ENCODE results near the gene SLC12A8.

DNA sequence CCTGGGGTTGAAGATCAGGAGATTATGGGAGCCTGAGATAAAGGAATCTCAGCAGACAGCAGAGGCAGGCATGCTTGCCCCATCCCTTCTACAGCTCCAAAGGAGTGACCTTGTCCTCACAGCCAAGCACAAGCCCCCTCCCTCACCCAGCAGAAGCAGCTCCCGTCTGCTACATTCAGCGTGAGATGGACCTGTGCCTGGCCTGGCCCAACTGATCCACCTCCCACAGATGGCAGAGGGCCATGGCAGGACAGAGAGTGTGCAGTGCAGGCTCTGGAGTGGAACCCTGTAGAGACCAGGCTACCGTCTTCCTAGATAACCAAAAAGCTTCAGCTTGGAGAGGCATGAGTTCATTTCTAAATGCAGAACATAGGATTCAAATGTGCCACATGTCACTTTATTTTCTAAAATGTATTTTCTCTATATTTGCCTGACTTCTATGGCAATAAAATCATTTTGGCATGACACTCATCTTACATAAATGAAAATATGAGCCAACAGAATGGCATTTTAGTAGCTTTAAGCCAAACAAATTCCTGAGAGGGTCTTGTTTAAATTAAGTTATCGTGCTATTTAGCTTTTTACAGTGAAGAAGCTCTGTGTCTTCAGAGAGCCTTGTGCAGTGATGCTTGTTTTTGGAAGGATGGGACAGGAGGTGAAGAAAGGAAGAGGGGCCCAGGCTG is 43.7 kb downstream of the SLC12A8 start:
- TF ChIP-seq, protein P1, sequence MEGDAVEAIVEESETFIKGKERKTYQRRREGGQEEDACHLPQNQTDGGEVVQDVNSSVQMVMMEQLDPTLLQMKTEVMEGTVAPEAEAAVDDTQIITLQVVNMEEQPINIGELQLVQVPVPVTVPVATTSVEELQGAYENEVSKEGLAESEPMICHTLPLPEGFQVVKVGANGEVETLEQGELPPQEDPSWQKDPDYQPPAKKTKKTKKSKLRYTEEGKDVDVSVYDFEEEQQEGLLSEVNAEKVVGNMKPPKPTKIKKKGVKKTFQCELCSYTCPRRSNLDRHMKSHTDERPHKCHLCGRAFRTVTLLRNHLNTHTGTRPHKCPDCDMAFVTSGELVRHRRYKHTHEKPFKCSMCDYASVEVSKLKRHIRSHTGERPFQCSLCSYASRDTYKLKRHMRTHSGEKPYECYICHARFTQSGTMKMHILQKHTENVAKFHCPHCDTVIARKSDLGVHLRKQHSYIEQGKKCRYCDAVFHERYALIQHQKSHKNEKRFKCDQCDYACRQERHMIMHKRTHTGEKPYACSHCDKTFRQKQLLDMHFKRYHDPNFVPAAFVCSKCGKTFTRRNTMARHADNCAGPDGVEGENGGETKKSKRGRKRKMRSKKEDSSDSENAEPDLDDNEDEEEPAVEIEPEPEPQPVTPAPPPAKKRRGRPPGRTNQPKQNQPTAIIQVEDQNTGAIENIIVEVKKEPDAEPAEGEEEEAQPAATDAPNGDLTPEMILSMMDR (IDR thresholded peaks at IDR 0.05), result no peak
- TF ChIP-seq POLR2A (IDR thresholded peaks at IDR 0.05), result no peak
